SK-N-MC (cell line): ENCODE results near the gene DNAJC15.

Experiments used
- EZH2 ChIP-seq: fragments of 200-600 bp; sonication (generic); IDR thresholded peaks from one replicate; pipeline ENCODE4 v1.6.1; 2017; ENCODE audit warnings: antibody characterized with exemption
- POLR2AphosphoS5 ChIP-seq: IDR thresholded peaks from 2 replicates; pipeline ENCODE4 v1.6.1; 2012; ENCODE audit warnings: mild to moderate bottlenecking, low read depth, low read length, borderline replicate concordance

DNA sequence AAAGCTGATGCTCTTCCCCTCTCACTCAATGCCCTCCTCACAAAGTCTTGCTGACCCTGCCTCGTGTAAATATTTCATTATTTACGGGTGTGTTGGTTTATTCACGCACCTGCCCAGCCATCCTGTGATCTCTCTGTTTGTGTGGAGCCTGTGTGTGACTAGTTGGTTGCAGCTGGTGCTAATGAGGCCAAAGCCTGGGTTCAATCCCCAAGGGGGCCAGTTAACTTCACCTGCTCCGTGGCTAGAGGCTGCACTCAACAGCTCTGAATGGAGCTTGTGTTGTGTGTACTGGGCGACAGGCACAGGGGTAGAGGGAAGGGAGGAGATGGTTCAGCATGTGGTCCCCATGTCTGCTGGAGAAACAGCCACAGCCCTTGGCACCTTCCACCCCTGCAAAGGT is 109.5 kb downstream of the DNAJC15 start:
- TF ChIP-seq EZH2 (no peak), POLR2AphosphoS5 (no peak)
